ENCODE measurements around the gene MAFG.

MAFG gene

GRCh38 chr17:81927653-81928543 is at the start of gene MAFG:
Gene MAFG (minus strand): TSS chr17:81927735. CDS start chr17:81923185, 4,550 bp downstream.
- DNase-seq = peak; percentile 95

- DNase-seq = peak; percentile 54
Observed at GRCh38 chr17:81976332-81977210, 49.0 kb upstream of the MAFG start.

GRCh38 chr17:81973432-81973831 is 45.9 kb upstream of the MAFG start:
- DNase-seq = no peak

DNA sequence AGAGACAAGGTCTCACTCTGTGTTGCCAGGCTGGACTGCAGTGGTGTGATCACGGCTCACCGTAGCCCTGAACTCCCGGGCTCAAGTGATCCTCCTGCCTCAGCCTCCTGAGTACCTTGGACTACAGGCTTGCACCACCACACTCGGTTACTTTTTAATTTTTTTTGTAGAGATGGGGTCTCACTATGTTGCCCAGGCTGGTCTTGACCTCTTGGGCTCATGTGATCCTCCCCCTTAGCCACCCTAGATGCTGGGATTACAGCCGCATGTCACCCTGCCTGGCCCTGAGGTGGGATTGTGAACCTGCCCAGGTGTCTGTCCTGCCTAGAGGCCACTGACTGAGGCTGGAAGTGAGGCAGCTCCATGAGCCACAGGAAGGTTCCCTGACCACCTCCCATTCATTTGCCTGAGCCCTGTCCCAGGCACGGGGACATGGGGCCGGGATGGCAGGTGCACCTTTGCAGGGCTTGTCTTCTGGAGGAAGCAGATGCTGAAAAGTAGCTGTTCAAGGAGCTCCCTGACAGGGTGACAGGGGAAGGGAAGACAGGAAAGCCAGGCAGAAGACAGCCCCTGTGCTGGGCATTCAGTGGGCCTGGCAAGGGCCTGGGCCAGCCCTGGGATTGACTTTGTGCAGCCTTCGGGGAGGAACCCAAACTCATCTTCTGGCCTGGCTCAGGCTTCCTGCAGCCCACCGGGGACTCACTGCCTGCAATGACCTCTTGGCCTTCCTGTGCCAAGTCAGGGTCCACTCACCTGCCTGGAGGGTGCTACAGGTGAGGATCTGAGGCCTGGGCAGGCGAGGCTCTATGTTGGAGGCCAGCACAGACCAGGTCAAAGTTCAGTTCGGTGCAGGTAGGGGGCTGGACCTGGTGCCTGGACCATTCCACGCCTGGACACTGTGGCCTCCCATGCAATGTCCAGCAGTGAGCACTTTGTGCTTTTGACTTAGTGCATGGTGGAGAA is 41.6 kb upstream of the MAFG start:
- no peak for DNase-seq

DNA sequence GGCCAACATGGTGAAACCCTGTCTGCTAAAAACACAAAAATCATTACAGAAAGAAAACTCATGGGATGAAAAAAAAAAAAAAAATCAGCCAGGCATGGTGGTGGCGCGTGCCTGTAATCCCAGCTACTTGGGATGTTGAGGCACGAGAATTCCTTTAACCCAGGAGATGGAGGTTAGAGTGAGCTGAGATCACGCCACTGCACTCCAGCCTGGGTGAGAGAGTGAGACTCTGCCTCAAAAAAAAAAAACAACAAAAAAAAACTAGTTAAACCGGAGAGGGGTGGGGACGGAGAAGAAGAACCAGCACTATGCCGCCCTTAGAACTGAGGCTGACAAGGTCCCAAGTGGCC is 40.8 kb upstream of the MAFG start:
- DNase-seq = no peak

DNA sequence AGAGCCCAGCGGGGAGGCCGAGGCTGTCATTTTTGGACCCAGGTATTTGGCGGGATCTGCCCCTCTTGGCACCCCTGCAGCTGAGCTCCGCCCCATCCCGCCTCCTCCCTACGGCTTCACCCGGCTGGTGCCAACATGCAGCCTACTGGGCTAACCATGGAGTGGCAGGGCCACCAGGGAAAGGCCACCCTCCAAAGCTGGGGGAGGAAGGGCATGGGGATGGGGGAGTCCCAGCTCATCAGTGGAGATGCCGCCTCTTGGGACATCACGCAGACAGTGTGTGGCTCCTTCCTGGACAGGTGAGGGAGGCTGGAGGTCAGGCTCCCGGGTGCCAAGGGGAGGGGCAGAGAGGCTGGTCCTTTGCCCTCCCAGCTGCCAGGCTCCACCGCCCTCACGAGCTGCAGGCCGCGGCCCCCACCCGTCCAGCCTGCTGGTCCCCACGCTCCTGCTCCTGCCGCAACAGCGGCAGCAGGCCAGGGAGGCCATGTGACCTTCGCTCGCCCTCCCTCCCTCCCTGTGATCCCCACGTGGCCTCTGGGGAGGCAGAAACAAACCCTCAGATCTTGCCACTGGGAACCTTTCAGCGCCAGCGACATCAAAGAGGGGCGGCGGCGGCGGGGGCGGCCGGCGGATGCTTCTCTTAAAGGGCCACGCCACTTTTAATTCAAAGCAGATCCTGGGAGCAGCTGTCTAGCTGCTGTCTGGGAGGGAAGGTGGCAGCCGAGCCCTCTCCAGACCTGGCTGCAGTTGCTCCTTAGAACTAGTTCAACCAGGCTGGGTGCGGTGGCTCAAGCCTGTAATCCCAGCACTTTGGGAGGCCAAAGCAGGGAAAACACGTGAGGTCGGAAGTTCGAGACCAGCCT is 40.2 kb upstream of the MAFG start:
- DNase-seq = peak; percentile 40

- no peak for DNase-seq
Observed at GRCh38 chr17:81967244-81967532, 39.7 kb upstream of the MAFG start.

DNA sequence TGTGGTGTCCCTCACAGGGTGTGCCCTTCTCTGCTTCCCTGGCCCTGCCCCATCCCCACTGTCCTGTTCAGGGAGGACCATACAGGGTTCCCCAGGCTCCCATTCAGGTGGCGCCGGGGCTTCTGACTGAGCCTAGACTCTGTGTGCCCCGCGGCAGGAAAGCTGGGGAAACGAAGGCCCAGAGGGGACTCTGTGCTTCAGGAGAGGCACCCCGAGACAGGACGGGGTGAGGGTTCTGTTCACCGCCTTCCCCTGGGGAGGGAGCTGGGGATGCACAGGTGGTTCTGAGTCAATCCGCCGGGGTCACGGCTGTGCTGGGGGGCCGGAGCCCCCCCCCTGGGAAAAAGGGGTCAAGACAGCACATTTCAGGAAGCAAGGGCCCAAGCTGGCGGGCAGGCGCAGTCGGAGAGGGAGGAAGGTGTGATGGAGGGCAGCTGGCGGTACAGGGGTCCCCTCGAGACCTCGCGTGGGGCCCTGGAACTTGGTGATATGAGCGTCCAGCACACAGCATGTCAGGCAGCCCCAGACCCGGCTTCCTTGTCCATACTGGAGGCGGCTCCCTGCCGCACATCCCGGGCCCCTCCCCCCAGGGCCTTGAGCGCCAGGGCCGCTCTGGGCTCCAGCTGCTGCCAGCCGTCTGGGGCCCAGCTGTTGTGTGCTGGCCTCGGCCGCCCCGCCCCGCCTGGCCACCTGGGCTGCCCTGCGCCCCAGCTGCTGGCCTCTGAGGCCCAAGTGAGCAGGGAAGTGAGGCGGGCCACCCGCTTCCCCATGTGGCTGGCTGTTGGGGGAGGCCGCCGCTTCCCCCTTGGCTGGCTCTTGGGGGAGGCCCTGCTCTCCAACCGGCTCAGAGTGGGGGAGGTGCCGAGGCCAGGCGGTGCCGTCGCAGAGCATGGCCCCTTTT is 39.1 kb upstream of the MAFG start:
- DNase-seq = no peak

DNA sequence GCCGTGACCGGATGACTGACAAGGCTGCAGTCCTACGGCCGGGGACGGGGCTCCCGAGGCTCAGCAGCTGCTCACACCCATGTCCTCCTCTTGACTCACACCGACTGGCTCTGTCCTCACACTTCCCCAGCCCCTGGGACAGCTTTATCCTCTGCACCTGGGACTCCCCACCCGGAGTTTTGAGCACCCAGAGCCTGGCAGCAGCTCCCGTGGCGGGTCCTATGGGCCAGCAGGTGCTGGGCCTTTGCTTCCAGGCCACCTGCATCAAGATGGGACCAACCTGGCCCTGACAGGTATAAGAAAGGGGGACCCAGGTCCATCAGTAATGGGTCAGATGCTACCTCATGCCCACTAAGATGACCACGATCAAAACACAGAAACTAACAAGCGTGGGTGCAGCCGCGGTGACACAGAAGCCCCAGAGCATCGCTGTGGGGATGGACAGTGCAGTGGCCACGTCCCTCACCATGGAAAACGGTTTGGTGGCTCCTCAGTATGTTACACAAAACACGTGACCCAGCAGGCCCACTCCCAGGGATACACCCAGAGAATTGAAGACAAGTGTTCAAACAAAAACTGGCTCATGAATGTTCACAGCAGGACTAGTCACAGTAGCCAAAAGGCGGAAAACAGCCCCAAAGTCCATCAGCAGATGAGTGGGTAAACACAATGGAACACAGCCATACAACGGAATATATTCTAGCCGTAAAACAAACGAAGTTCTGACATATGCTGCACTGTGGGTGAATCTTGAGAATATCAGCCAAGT is 36.7 kb upstream of the MAFG start:
- DNase-seq = no peak

DNA sequence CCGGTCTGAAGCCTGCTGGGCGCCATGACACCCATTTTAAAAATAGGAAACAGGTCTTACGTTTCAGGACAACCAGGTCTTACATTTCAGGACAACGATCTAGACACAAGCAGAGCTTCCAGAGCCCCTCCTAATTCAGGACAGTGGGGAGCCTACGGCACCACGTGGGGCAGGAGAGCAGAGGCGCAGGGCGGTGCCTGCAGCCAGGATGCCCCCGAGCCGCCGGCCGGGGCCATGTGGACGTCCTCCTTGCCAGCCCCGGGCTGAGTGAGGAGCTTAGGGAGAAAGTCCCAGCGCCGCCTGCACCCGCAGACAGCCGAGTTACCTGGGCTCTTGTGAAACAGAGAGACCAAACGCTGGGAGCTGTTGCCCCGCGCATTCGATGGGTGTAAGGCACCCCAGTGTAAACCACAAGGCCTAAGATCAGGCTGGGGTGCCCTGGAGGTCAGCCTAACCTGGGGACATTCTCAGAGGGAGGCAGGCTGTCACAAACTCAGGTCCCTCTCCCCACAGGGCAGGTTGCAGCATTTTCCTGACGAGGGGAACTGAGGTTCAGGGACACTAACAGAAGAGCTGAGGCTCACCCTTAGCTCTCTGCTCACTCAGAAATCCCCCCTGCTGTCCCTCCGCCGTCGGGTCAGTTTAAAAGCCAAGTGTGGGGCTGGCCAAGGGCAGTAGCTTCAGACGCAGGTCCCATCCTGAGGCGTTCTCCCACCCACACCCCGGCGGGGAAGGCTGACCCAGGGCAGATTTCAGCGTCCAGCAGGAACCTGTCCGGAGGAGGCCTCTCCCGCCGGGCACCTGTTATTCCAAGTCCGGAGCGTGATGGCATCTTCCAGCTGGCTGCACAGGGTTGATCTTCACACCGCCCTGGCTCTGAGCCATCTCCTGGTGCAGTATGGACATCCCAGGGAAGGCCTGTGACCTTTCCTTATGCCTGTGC is 35.2 kb upstream of the MAFG start:
- no peak for DNase-seq

DNA sequence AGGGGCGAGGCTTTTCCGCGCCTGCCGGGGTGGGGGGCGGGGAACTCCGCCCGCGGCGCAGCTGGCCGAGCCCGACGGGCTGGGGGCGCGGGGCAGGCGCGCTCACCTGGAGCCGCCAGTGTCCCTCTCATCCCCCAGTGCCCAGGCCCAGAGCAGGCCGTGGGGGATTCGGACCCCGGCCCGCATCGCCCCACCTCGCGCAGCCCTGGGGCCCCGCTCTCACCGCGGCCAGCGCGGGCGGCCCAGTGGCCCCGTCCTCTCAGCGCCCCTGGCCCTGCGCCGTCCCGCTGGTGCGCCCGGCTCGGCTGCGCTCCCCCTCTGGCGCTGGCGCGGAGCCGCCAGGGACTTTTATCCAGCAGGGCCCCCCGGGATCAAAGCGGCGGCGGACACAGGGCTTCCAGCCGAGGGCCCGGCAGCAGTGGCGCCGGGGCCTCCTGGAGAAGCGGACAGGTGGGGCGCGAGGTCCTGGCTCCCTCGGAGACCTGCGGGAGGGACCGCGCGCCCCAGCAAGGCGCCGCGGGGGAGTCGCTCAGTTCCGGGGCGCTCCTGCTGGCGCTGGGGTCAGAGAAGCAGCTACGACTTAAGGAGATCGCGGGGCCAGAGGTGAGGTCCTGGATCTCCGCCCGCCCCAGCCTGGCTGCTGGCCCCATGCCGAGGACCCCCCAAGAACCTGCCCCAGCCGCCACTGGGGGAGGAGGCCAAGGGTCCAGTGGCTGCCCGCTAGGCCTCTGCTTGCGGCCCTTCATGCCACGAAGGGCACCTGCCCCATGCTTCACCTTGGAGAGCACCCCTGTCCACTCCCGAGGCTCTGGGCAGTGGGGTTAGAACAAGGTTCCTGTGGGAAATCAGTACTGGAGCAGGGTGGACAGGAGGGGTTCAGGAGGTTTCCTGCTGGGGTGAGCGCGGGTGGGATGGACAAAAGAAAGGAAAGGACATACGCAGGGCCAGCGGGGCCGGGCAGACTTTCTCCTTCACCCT is 34.3 kb upstream of the MAFG start:
- no peak for DNase-seq

DNA sequence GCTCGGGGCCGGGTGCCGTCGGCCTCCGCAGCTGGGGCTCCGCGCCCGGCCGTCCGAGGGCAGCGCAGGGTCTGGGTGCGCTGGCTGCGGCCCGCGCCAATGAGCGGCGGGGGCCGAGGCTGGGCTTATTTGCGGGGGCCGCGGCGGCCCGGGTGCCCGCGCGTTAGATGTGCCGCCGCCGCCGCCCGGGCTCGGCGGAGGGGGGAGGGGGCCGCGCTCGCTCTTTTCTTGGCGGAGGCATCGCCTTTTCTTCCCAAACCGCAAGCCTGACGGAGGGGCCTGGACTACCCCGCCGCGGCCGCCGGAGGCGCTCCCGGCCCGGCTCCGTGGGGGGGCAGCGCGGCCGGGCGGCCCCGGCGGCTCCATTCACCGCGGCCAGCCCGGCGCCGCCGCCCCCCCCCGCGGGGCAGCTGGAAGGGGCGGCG is 33.6 kb upstream of the MAFG start, which contains the start of gene NOTUM:
Gene NOTUM, minus strand, starts transcription at position 101 of the 425 bp plus-strand sequence. CDS start 278 bp downstream, outside the sequence.
- DNase-seq = no peak

DNA sequence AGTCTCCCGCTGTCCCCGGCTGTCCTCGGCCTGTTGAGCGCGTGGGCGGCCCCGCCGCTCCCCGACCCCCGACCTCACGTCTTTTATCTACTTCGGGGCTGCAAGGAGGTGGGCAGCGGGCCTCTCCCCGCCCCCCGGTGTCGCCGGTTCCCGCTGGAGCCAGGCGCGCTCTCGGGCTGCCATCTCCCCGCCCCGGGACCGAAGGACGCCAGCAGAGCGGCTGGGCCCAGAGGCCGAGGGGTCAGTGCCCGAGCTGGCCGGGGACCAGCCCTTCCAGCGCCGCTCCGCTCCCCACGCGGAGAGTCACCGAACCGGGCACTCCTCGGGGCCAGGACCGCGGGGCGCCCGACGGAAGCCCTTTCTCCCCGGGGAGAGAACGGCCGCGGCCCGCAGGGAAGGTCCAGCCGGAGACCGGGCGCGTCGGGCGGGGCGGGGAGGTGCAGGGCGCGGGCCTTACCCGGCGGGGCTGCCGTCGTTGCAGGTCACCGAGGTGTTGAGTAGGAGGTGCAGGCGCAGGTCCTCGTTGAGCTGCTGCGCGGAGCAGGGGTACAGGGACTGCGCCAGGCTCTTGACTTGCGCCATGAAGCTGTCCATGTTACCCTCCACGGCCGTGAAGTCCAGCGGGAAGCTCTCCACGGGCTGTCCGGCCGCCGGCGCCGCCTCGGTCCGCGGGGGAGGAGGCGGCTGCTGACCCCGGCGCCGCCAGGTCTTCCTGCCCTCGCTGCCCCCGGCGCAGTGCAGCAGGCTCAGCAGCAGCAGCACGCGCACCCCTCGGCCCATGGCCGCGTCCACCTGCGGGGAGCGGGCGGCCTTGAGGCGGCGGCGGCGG is 32.8 kb upstream of the MAFG start:
- no peak for DNase-seq

DNA sequence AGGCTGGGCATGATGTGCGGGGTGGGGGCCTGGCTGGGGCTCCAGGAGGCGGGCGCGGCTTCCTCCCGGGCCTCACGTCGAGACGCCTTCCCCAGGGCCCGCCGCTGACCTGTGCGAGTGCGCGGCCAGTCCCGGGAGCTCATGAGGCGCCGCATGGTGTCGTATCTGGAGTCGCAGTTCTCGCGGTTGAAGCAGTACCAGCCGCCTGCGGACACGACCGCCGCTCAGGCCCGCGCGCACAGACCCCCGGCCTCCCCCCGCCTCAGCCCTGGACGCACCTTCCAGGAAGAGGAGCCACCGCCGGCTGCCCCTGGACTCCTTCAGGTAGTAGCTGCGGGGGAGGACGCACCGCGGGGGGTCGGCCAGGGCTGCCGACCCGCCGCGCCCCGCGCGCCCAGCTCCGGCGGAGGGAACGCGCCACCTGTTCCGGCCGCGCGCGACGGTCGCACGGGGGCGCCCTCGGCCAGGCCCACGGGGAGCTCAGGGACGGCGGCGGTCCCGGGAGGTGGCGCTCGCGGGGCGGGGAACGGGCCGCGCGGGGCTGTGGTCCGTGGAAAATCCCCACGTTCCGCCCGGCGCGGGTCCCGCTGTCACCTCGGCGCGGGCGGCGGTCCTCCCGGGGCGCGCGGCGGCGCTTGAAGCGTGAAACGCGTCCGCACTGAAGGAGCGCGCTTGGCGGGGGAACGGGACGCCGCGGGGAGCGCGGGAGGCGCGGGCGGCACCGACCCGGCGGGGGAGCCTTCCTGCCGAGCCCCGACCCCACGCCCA is 32.0 kb upstream of the MAFG start:
- DNase-seq = no peak

GRCh38 chr17:81958633-81959342 is 31.3 kb upstream of the MAFG start:
- no peak for DNase-seq
